Right lobe of liver (tissue), 6 donors: ENCODE results near the gene NR2E3. TPM values are rescaled to one million over a fixed set of nuclear protein-coding genes. Genes with fewer than 3 reads are reported as not detected.

Experiments
- ATAC-seq, 4 donors: fragments of 200-7000 bp; cut with Tn5 transposase; one replicate each; pipeline ENCODE4 v1.9.1; 2020; ENCODE audit warnings: mild to moderate bottlenecking in 4 of 4, moderate library complexity in 4 of 4
- DNase-seq, 3 donors: peaks; one replicate each; pipeline ENCODE4 v3.0.0-alpha.2; 2020
- H3K27ac ChIP-seq, 3 donors: fragments of 200-600 bp; one replicate each; pipeline ENCODE4 v1.8.0; 2022
- H3K27me3 ChIP-seq, 2 donors: fragments of 200-600 bp; one replicate each; pipeline ENCODE4 v1.8.0; 2022
- H3K36me3 ChIP-seq, 4 donors: fragments of 200-600 bp; sonication (generic) in 1 of 4; one replicate each; pipeline versions ENCODE4 v1.5.1 to v1.8.0; 2017 to 2022; ENCODE audit warnings: control low read depth in 1 of 4
- H3K4me1 ChIP-seq, 4 donors: fragments of 200-600 bp; sonication (generic) in 1 of 4; one replicate each; pipeline versions ENCODE4 v1.5.1 to v1.8.0; 2017 to 2022; ENCODE audit warnings: control low read depth in 1 of 4
- H3K4me3 ChIP-seq, 3 donors: fragments of 200-600 bp; one replicate each; pipeline ENCODE4 v1.8.0; 2022
- H3K9me3 ChIP-seq, 4 donors: fragments of 200-600 bp; sonication (generic) in 1 of 4; one replicate each; pipeline versions ENCODE4 v1.5.1 to v1.8.0; 2017 to 2022; ENCODE audit warnings: control low read depth in 1 of 4
- CTCF ChIP-seq, 4 donors: fragments of 200-600 bp in 3 of 4; fragments of 450-650 bp in 1 of 4; IDR thresholded peaks; one replicate each; pipeline versions ENCODE4 v1.5.1 to v1.8.0; 2016 to 2022; ENCODE audit warnings: antibody characterized with exemption in 4 of 4, mild to moderate bottlenecking in 2 of 4
- POLR2A ChIP-seq: fragments of 450-650 bp; IDR thresholded peaks from one replicate; pipeline ENCODE4 v1.6.1; 2017; ENCODE audit warnings: antibody characterized with exemption, mild to moderate bottlenecking
- WGBS: methylation state at CpG from one replicate; pipeline ENCODE4 v1.1.6; 2018; ENCODE audit warnings: low coverage, low lambda C conversion rate; ENCODE audit not compliant: insufficient coverage; ENCODE audit errors: missing lambda C conversion rate; 5-methylcytosine and 5-hydroxymethylcytosine counted together
- intact Hi-C, 2 donors: fragments of 100-400 bp; cut with DNase I; formaldehyde crosslinking; loops; one replicate each; pipeline versions ENCODE4 v1.11.2 to v1.14.1; 2022
- total RNA-seq, 6 experiments: library from RNA; depleted of rRNA in 2 of 6; stranded (reverse); fragments of >200 nt in 2 of 6; fragmentation: NEBNext Ultra II Directional in 3 of 6; extraction: Animal tissue kit (Norgen Biotek cat#: 25700) in 3 of 6; gene quantifications; one replicate each; pipeline versions ENCODE4 v1.1.0 to v1.2.4, GENCODE V29; 2016 to 2023
- donor health status: DM: no; HTN: yes; CAD: no.
- donor health status: DM: no; HTN: no; CAD: no.
- donor health status: DM: no; HTN: no; CAD: no.
- donor health status: DM: no; HTN: yes; CAD: no.
- donor health status: DM: no; HTN: yes; CAD: no.

NR2E3 gene
- total RNA-seq, 6 experiments from 2014 or later = 0.11 to 0.51 TPM; not detected in 4

- DNase-seq (no peak), ATAC-seq (no peak)
- H3K36me3 ChIP-seq = peaks cover 0 to 2% (median 0%) of the 10 kb centered on the region in 4 donors
- WGBS = 88% methylated on average over 5 of the region's 5 CpGs
- TF ChIP-seq POLR2A = no peak
- TF ChIP-seq CTCF (IDR thresholded peaks at IDR 0.05) = no peak
- H3K4me3 ChIP-seq = no peak overlapping the region
- peaks cover 0 to 20% (median 7%) of the 10 kb centered on the region in 4 donors for H3K9me3 ChIP-seq
- no peaks in the 10 kb centered on the region for H3K27me3 ChIP-seq
- H3K27ac ChIP-seq = no peak overlapping the region
- no peaks in the 10 kb centered on the region for H3K4me1 ChIP-seq
- intact Hi-C loops = no loop called here
Observed at GRCh38 chr15:71821547-71822129, 11.3 kb downstream of the NR2E3 start.

- intact Hi-C loops = no loop called here
- DNase-seq = no peak
- no peak overlapping the region for H3K4me3 ChIP-seq
- H3K27ac ChIP-seq = no peak overlapping the region
- 89% methylated on average over 3 of the region's 3 CpGs for WGBS
- H3K27me3 ChIP-seq = no peaks in the 10 kb centered on the region
- no peak for ATAC-seq
- H3K4me1 ChIP-seq = no peaks in the 10 kb centered on the region
- peaks cover 0 to 20% (median 7%) of the 10 kb centered on the region in 4 donors for H3K9me3 ChIP-seq
- peaks cover 0 to 4% (median 0%) of the 10 kb centered on the region in 4 donors for H3K36me3 ChIP-seq
- TF ChIP-seq CTCF (IDR thresholded peaks at IDR 0.05) (no peak), POLR2A (no peak)
Observed at GRCh38 chr15:71822890-71823630, 12.7 kb downstream of the NR2E3 start.

- intact Hi-C loops = no loop called here
- Histone ChIP-seq H3K4me3 (no peak overlapping the region), H3K4me1 (no peaks in the 10 kb centered on the region), H3K9me3 (peaks cover 0 to 20% (median 7%) of the 10 kb centered on the region in 4 donors), H3K27ac (no peak overlapping the region), H3K27me3 (no peaks in the 10 kb centered on the region), H3K36me3 (peaks cover 0 to 4% (median 0%) of the 10 kb centered on the region in 4 donors)
- no peak for DNase-seq
- 94% methylated on average over 2 of the region's 3 CpGs for WGBS
- TF ChIP-seq POLR2A = no peak
- TF ChIP-seq CTCF (IDR thresholded peaks at IDR 0.05) = no peak
- no peak for ATAC-seq
Observed at GRCh38 chr15:71823801-71824200, 13.4 kb downstream of the NR2E3 start.

GRCh38 chr15:71825021-71825730 is 14.8 kb downstream of the NR2E3 start:
- H3K36me3 ChIP-seq = peaks cover 0 to 4% (median 0%) of the 10 kb centered on the region in 4 donors
- no peaks in the 10 kb centered on the region for H3K27me3 ChIP-seq
- ATAC-seq (no peak), DNase-seq (no peak)
- 94% methylated on average over 4 of the region's 4 CpGs for WGBS
- peaks cover 0 to 20% (median 7%) of the 10 kb centered on the region in 4 donors for H3K9me3 ChIP-seq
- no peak overlapping the region for H3K27ac ChIP-seq
- H3K4me3 ChIP-seq = no peak overlapping the region
- H3K4me1 ChIP-seq = no peaks in the 10 kb centered on the region
- intact Hi-C loops = no loop called here
- TF ChIP-seq CTCF (IDR thresholded peaks at IDR 0.05) (no peak), POLR2A (no peak)
